ENCODE data around the gene GRK5.
"Not testable (repeated sequence)": the region's sequence is repeated elsewhere in the genome, so short reads cannot be mapped to it uniquely, and the experiment has no call there.

Gene GRK5

DNA sequence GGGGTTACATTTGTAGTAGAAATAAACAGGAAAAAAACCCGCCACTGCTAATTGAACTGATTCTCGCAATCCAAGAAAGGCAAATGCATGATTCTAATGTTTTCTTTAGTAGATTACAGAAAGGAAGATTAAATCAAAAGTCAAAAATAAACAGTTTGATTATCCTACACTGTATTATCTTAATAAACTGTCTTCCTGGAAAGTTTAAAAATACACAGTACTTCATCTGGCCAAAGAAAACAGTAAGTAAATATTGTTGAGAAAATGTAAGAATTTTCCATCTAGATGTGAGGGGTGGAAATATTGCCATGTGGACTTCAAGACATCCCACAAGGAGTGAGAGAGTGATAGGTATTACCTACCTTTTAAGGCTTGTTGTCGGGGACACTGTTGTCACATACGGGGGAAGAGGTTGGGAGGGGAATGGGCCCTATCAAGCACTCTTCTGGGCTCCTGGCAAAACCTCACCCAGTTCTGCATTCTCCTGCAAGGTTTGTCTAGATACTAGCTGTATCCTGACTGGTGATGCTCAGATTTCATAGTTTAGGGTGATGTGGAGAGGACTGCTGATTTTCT lies 17.8 kb downstream of the GRK5 start:
- DNase-seq: no peak

- DNase-seq: no peak
Measured at GRCh38 chr10:119227825-119228224, 20.5 kb downstream of the GRK5 start.

GRCh38 chr10:119231654-119232053 lies 24.3 kb downstream of the GRK5 start:
- no peak for DNase-seq

- not testable (repeated sequence) for DNase-seq
Measured at GRCh38 chr10:119232439-119232838, 25.1 kb downstream of the GRK5 start.

GRCh38 chr10:119233123-119233820 lies 25.9 kb downstream of the GRK5 start:
- no peak for DNase-seq

DNA sequence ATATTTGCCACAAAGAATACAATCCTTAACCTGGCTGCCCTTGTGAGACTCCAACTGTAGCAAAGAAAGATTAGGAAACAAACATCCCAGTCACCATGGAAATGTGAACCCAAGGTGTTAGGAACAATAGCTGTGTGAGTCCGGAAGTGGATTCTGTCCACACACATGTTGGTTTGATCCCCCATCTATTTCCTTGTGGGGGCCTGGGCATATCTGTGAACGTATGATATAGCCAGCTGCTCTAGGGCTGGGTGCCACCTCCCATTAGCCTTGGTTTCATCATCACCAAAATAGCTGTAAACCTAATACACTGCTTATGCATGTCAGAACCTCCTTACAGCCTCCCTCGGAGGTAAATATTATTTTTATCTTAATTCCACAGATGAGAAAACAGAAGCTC lies 26.4 kb downstream of the GRK5 start:
- no peak for DNase-seq

- DNase-seq: no peak
Measured at GRCh38 chr10:119235356-119235755, 28.0 kb downstream of the GRK5 start.

- DNase-seq: no peak
Measured at GRCh38 chr10:119237722-119238436, 30.5 kb downstream of the GRK5 start.

- DNase-seq: no peak
Measured at GRCh38 chr10:119238577-119238976, 31.2 kb downstream of the GRK5 start.

DNA sequence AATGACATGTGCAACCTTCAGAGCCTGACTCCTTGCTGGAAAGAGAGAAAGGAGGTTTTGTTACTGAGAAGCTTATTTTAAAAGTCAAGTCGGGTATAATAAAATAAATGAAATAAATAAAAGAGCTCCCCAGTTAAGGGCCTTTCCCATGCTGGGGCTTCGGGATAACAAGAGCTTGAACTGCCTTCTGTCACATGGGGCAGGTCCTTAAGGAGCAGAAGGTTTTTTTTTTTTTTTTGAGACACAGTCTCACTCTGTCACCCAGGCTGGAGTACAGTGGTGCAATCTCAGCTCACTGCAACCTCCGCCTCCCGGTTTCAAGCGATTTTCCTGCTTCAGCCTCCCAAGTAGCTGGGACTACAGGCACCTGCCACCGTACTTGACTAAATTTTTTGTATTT lies 31.6 kb downstream of the GRK5 start:
- not testable (repeated sequence) for DNase-seq

- DNase-seq: not testable (repeated sequence)
Measured at GRCh38 chr10:119239630-119240029, 32.3 kb downstream of the GRK5 start.

DNA sequence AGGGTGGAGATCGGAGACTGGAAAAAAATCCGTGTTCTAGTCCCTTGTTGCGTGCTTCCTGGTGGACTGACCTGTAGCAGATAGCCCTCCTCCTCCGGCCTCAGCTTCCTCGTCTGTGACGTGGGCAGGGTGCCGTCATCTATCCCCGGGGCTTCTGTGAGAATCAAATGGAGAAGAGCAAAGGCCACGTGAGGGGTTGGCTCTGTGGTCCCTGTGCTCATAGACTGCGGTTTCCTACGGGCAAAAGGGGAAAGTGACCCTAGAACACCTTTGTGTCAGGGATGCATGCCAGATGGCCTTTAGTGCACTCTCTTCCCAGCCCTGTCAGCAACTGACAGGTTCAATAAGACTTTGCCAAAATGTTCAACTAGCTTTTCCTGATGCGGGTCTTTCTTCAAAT lies 33.7 kb downstream of the GRK5 start:
- no peak for DNase-seq

DNA sequence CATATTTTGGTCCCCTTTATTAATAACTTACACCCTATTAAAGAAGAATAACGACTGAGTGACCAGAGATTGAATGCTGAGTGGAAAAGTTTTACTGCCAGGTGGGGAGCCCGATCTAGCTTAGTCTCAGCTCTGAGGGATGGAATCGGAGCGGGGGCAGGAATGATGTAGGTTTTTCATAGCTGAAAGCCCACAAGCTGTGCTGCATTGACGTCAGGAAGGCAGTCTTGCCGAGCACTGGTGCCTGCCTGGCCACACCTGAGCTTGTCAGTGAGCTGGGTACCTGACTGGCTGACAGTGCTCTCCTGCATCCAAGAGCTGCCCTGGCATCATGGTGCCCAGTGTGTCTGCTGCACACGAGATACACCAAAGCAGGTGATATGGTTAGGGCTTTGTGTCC lies 34.8 kb downstream of the GRK5 start:
- no peak for DNase-seq

DNA sequence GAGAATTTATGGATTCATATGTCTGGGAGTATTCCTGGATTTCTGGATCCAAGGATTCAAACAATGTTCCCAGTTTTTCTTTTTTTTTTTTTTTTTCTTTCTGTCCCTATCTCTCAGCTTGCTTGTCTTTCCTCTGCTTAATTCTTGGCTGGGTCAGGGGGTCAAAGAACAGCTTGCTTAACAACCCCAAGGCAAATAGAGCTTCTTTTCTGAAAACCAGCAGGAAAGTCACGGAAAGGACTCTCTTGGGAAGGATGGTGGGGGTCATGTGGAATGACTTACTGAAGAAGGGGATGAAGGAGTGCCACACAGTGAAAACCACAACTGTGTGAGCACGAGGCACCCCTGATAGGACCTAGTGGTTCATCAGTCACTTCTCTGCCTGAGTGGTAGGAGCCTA lies 36.1 kb downstream of the GRK5 start:
- DNase-seq: no peak

DNA sequence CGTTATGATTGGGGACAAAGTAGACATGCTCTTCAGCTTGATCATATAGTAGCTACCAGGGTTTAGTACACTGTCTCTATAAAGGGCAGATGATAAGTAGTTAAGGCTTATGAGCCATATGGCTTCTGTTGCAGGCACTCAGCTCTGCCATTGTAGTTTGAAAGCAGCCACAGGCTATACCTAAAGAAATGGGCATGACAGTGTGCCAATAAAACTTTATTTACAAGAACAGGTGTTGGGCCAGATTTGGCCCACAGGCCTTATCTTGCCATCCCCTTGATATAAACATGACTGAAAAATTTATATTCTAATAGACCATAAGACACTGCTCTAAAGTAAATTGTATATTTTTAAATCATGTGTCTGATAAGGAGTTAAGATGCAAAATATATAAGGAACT lies 36.6 kb downstream of the GRK5 start:
- no peak for DNase-seq

GRCh38 chr10:119245272-119245671 lies 37.9 kb downstream of the GRK5 start:
- DNase-seq: no peak

GRCh38 chr10:119246862-119247549 lies 39.6 kb downstream of the GRK5 start:
- no peak for DNase-seq

DNA sequence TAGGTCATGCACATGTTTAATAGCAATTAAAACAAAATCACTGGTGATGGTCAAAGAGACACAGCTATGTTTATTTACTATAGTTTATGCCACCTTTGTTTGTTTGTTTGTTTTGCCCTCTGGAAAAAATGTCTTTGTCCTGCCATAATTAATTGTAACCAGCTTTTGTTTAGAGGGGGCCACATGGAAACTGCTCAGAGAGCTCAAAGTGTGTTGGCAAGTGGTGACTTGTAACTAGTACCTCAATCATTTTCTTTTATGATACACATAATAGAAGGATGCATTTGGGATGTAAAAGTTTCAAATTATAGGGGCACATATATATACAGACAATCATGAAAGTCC lies 40.2 kb downstream of the GRK5 start:
- no peak for DNase-seq

- DNase-seq: no peak
Measured at GRCh38 chr10:119248184-119248583, 40.8 kb downstream of the GRK5 start.

DNA sequence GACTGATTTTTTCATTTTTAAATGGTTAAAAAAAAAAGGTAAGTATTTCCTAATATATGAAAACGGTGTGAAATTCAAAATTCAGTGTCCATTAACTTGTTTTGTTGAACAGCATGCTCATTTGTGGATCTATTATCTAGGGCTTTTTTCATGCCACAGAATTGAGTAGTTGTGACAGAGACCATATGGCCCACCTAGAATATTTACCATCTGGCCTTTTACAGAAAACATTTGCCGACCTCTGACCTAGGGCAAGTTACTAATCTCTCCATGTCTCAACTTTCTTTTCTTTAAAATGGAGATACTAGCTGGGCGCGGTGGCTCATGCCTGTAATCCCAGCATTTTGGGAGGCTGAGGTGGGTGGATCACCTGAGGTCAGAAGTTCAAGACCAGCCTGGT lies 41.3 kb downstream of the GRK5 start:
- no peak for DNase-seq

DNA sequence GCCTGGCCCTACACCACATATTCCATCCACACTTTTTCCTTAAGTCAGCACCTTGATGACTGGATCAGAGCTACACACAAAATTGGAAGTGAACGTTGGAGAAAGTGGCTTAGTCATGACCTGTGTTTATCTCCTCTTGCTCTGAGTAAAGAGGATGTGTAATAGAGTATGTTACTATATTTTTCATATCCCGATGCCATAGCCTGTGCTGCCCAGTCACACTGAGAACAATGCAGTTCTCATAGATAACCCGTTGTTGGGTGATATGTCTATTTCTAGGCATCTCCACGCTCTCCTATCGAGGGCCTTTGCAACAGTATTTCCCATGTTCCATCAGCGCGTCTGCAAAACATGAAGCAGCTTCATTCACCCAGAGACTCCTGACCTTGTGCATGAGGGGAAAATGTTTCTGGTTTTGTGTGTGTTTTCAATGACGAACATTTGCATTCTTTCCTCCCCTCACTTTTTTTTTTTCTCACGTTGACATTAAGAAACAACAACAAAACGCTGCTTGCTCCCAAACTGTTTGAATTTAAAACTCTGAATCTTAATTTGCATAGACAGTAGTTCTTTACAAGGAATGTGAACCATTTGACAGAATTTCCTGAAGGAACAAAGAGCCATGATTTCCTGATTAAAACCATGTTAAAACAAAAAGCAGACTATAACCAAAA lies 43.4 kb downstream of the GRK5 start:
- no peak for DNase-seq

GRCh38 chr10:119251315-119251708 lies 43.9 kb downstream of the GRK5 start:
- DNase-seq: no peak

DNA sequence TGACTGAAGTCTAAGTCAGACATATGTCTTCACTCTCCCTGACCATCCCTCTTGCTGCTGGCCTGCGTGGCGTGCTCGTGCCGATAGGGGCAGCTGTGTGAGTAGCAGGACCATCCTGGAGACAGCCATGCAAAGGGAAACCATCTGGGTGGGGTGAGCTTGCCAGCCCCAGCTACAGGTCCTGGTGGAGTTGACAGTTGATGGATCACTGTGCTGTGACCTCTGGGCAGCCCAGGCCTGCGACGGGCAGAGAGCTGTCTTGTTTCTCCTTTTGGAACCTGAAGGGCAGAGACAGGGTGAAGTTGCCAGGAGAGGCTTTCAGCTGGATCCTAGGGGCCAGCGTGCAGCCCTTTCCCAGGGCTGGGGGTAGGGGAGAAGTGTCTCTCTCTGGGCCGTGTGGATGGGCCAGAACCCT lies 44.7 kb downstream of the GRK5 start:
- no peak for DNase-seq

Data from COR-L47 (cell line).